ENCODE measurements around the gene AOC1.

- TF ChIP-seq CTCF (IDR thresholded peaks at IDR 0.05) (no peak), POLR2A (IDR thresholded peaks at IDR 0.05) (no peak)
Measured at GRCh38 chr7:150871601-150872000, 19.3 kb downstream of the AOC1 start.
